ENCODE data around the gene POLR2C. TPM values are rescaled to one million over a fixed set of nuclear protein-coding genes. Genes with fewer than 3 reads are reported as not detected.

Gene POLR2C
- total and polyA plus RNA-seq, 2 of the 13 experiments (the other 11 are each of a cell fraction or from before 2014, with no cell fraction given) = 104 to 216 TPM

- TF ChIP-seq PHF5A (CRISPR knock-in tag; IDR thresholded peaks at IDR 0.05; ENCODE audit: low read depth, unreplicated experiment) = no peak
- TF ChIP-seq DBP (CRISPR knock-in tag; IDR thresholded peaks at IDR 0.05; ENCODE audit: not compliant biosample characterization) = no peak
- TF ChIP-seq MAFG (CRISPR knock-in tag; IDR thresholded peaks at IDR 0.05) = no peak
- peak; percentile 64 for TF ChIP-seq GATAD2A (CRISPR knock-in tag; IDR thresholded peaks at IDR 0.05)
- no peak for TF ChIP-seq TERF1 (CRISPR knock-in tag; IDR thresholded peaks at IDR 0.05)
- TF ChIP-seq ZSCAN5A (CRISPR knock-in tag; IDR thresholded peaks at IDR 0.05; ENCODE audit: borderline replicate concordance) = no peak
- TF ChIP-seq RBAK (CRISPR knock-in tag; IDR thresholded peaks at IDR 0.05) = no peak
- 0 out of 2 replicates have a peak, but pooled peaks have one; percentile 17 for TF ChIP-seq FOSL2 (CRISPR knock-in tag; IDR thresholded peaks at IDR 0.05)
- TF ChIP-seq ZNF841 (CRISPR knock-in tag; IDR thresholded peaks at IDR 0.05; ENCODE audit: borderline replicate concordance) = no peak
- TF ChIP-seq ZNF232 (CRISPR knock-in tag; IDR thresholded peaks at IDR 0.05; ENCODE audit: borderline replicate concordance) = no peak
- TF ChIP-seq ARID4A (CRISPR knock-in tag; IDR thresholded peaks at IDR 0.05; ENCODE audit: borderline replicate concordance) = no peak
- no peak for TF ChIP-seq KLF15 (CRISPR knock-in tag; IDR thresholded peaks at IDR 0.05; ENCODE audit: borderline replicate concordance)
- TF ChIP-seq MAZ (IDR thresholded peaks at IDR 0.05; ENCODE audit: borderline replicate concordance, low read depth, low read length) = no peak
- no peak for TF ChIP-seq MAZ (CRISPR knock-in tag; IDR thresholded peaks at IDR 0.05; ENCODE audit: low read depth)
- no peak for TF ChIP-seq NR1H2 (CRISPR knock-in tag; IDR thresholded peaks at IDR 0.05; ENCODE audit: borderline replicate concordance, low read depth)
- TF ChIP-seq ZNF337 (CRISPR knock-in tag; IDR thresholded peaks at IDR 0.05; ENCODE audit: borderline replicate concordance, low read depth) = no peak
- no peak for TF ChIP-seq TEF (CRISPR knock-in tag; IDR thresholded peaks at IDR 0.05)
- no peak for TF ChIP-seq ZNF207 (IDR thresholded peaks at IDR 0.05; ENCODE audit: borderline replicate concordance)
- no peak for TF ChIP-seq FOXO1 (CRISPR knock-in tag; IDR thresholded peaks at IDR 0.05)
- no peak for TF ChIP-seq ESRRA (CRISPR knock-in tag; IDR thresholded peaks at IDR 0.05; ENCODE audit: low read depth)
- no peak for TF ChIP-seq ZNF737 (CRISPR knock-in tag; IDR thresholded peaks at IDR 0.05; ENCODE audit: borderline replicate concordance)
Observed at GRCh38 chr16:57422026-57422944, 40.2 kb upstream of the POLR2C start (continued).
